Measurements from ENCODE around the gene CFAP100.

The CFAP100 gene

GRCh38 chr3:126390201-126390600 lies 4.5 kb upstream of the CFAP100 start:
- no peak overlapping the region for H3K9ac ChIP-seq (ENCODE audit: low read length in 5 of 5)
- no peak overlapping the region for H3K27ac ChIP-seq (ENCODE audit: low read depth, low read length)
- H3K9me3 ChIP-seq (ENCODE audit: control insufficient read depth in 5 of 5, low read length in 5 of 5) = no peaks in the 10 kb centered on the region
- no peak overlapping the region for H3K4me3 ChIP-seq (ENCODE audit: low read depth in 1 of 5, low read length in 5 of 5)
- H3K4me1 ChIP-seq (ENCODE audit: control insufficient read depth in 5 of 5, insufficient read depth in 5 of 5, low read length in 5 of 5) = peaks cover 2 to 30% (median 26%) of the 10 kb centered on the region in 5 donors
- peaks cover 0 to 5% (median 3%) of the 10 kb centered on the region in 5 donors for H3K27me3 ChIP-seq (ENCODE audit: control insufficient read depth in 5 of 5, insufficient read depth in 4 of 5, low read length in 5 of 5)
- H3K36me3 ChIP-seq (ENCODE audit: control insufficient read depth in 5 of 5, insufficient read depth in 5 of 5, low read length in 5 of 5) = no peaks in the 10 kb centered on the region

- Histone ChIP-seq H3K4me1 (ENCODE audit: control insufficient read depth in 5 of 5, insufficient read depth in 5 of 5, low read length in 5 of 5) (peaks cover 2 to 30% (median 26%) of the 10 kb centered on the region in 5 donors), H3K9ac (ENCODE audit: low read length in 5 of 5) (no peak overlapping the region), H3K27ac (ENCODE audit: low read depth, low read length) (no peak overlapping the region), H3K4me3 (ENCODE audit: low read depth in 1 of 5, low read length in 5 of 5) (no peak overlapping the region), H3K27me3 (ENCODE audit: control insufficient read depth in 5 of 5, insufficient read depth in 4 of 5, low read length in 5 of 5) (peaks cover 0 to 5% (median 3%) of the 10 kb centered on the region in 5 donors), H3K9me3 (ENCODE audit: control insufficient read depth in 5 of 5, low read length in 5 of 5) (no peaks in the 10 kb centered on the region), H3K36me3 (ENCODE audit: control insufficient read depth in 5 of 5, insufficient read depth in 5 of 5, low read length in 5 of 5) (no peaks in the 10 kb centered on the region)
Observed at GRCh38 chr3:126390751-126391150, 4.0 kb upstream of the CFAP100 start.

- Histone ChIP-seq H3K36me3 (ENCODE audit: control insufficient read depth in 5 of 5, insufficient read depth in 5 of 5, low read length in 5 of 5) (no peaks in the 10 kb centered on the region), H3K4me1 (ENCODE audit: control insufficient read depth in 5 of 5, insufficient read depth in 5 of 5, low read length in 5 of 5) (peaks cover 2 to 26% (median 22%) of the 10 kb centered on the region in 5 donors), H3K27me3 (ENCODE audit: control insufficient read depth in 5 of 5, insufficient read depth in 4 of 5, low read length in 5 of 5) (peaks cover 0 to 5% (median 3%) of the 10 kb centered on the region in 5 donors), H3K9me3 (ENCODE audit: control insufficient read depth in 5 of 5, low read length in 5 of 5) (no peaks in the 10 kb centered on the region), H3K4me3 (ENCODE audit: low read depth in 1 of 5, low read length in 5 of 5) (no peak overlapping the region), H3K9ac (ENCODE audit: low read length in 5 of 5) (no peak overlapping the region), H3K27ac (ENCODE audit: low read depth, low read length) (no peak overlapping the region)
Observed at GRCh38 chr3:126391631-126392030, 3.1 kb upstream of the CFAP100 start.

- no peaks in the 10 kb centered on the region for H3K9me3 ChIP-seq (ENCODE audit: control insufficient read depth in 5 of 5, low read length in 5 of 5)
- H3K27me3 ChIP-seq (ENCODE audit: control insufficient read depth in 5 of 5, insufficient read depth in 4 of 5, low read length in 5 of 5) = peaks cover 0 to 5% (median 3%) of the 10 kb centered on the region in 5 donors
- H3K4me3 ChIP-seq (ENCODE audit: low read depth in 1 of 5, low read length in 5 of 5) = no peak overlapping the region
- no peaks in the 10 kb centered on the region for H3K36me3 ChIP-seq (ENCODE audit: control insufficient read depth in 5 of 5, insufficient read depth in 5 of 5, low read length in 5 of 5)
- H3K27ac ChIP-seq (ENCODE audit: low read depth, low read length) = no peak overlapping the region
- peaks cover 2 to 23% (median 18%) of the 10 kb centered on the region in 5 donors for H3K4me1 ChIP-seq (ENCODE audit: control insufficient read depth in 5 of 5, insufficient read depth in 5 of 5, low read length in 5 of 5)
- H3K9ac ChIP-seq (ENCODE audit: low read length in 5 of 5) = no peak overlapping the region
Observed at GRCh38 chr3:126392246-126392645, 2.5 kb upstream of the CFAP100 start.

- Histone ChIP-seq H3K4me1 (ENCODE audit: control insufficient read depth in 5 of 5, insufficient read depth in 5 of 5, low read length in 5 of 5) (peaks cover 2 to 30% (median 24%) of the 10 kb centered on the region in 5 donors), H3K4me3 (ENCODE audit: low read depth in 1 of 5, low read length in 5 of 5) (no peak overlapping the region), H3K27me3 (ENCODE audit: control insufficient read depth in 5 of 5, insufficient read depth in 4 of 5, low read length in 5 of 5) (peaks cover 0 to 5% (median 3%) of the 10 kb centered on the region in 5 donors), H3K27ac (ENCODE audit: low read depth, low read length) (no peak overlapping the region), H3K9ac (ENCODE audit: low read length in 5 of 5) (no peak overlapping the region), H3K36me3 (ENCODE audit: control insufficient read depth in 5 of 5, insufficient read depth in 5 of 5, low read length in 5 of 5) (no peaks in the 10 kb centered on the region), H3K9me3 (ENCODE audit: control insufficient read depth in 5 of 5, low read length in 5 of 5) (peaks cover 0 to under 1% (median 0%) of the 10 kb centered on the region in 5 donors)
Observed at GRCh38 chr3:126393563-126393962, 1.1 kb upstream of the CFAP100 start.

GRCh38 chr3:126394977-126395321 lies 240 bp downstream of the CFAP100 start:
- Histone ChIP-seq H3K4me1 (ENCODE audit: control insufficient read depth in 5 of 5, insufficient read depth in 5 of 5, low read length in 5 of 5) (peaks cover 0 to 22% (median 15%) of the 10 kb centered on the region in 5 donors), H3K27me3 (ENCODE audit: control insufficient read depth in 5 of 5, insufficient read depth in 4 of 5, low read length in 5 of 5) (peaks cover 0 to 5% (median 3%) of the 10 kb centered on the region in 5 donors), H3K27ac (ENCODE audit: low read depth, low read length) (no peak overlapping the region), H3K4me3 (ENCODE audit: low read depth in 1 of 5, low read length in 5 of 5) (peak overlapping the region in 2 of 5 donors; percentile 17 to 47), H3K9me3 (ENCODE audit: control insufficient read depth in 5 of 5, low read length in 5 of 5) (peaks cover 0 to 7% (median 0%) of the 10 kb centered on the region in 5 donors), H3K9ac (ENCODE audit: low read length in 5 of 5) (no peak overlapping the region), H3K36me3 (ENCODE audit: control insufficient read depth in 5 of 5, insufficient read depth in 5 of 5, low read length in 5 of 5) (no peaks in the 10 kb centered on the region)

GRCh38 chr3:126395846-126396513 lies 1.3 kb downstream of the CFAP100 start:
- H3K36me3 ChIP-seq (ENCODE audit: control insufficient read depth in 5 of 5, insufficient read depth in 5 of 5, low read length in 5 of 5) = no peaks in the 10 kb centered on the region
- no peak overlapping the region for H3K27ac ChIP-seq (ENCODE audit: low read depth, low read length)
- H3K27me3 ChIP-seq (ENCODE audit: control insufficient read depth in 5 of 5, insufficient read depth in 4 of 5, low read length in 5 of 5) = peaks cover 0 to 5% (median 3%) of the 10 kb centered on the region in 5 donors
- H3K9me3 ChIP-seq (ENCODE audit: control insufficient read depth in 5 of 5, low read length in 5 of 5) = peaks cover 0 to 7% (median 0%) of the 10 kb centered on the region in 5 donors
- H3K9ac ChIP-seq (ENCODE audit: low read length in 5 of 5) = no peak overlapping the region
- no peak overlapping the region for H3K4me3 ChIP-seq (ENCODE audit: low read depth in 1 of 5, low read length in 5 of 5)
- H3K4me1 ChIP-seq (ENCODE audit: control insufficient read depth in 5 of 5, insufficient read depth in 5 of 5, low read length in 5 of 5) = peaks cover 0 to 22% (median 15%) of the 10 kb centered on the region in 5 donors

GRCh38 chr3:126396536-126396935 lies 1.8 kb downstream of the CFAP100 start:
- peaks cover 0 to 7% (median 0%) of the 10 kb centered on the region in 5 donors for H3K9me3 ChIP-seq (ENCODE audit: control insufficient read depth in 5 of 5, low read length in 5 of 5)
- H3K27me3 ChIP-seq (ENCODE audit: control insufficient read depth in 5 of 5, insufficient read depth in 4 of 5, low read length in 5 of 5) = peaks cover 0 to 6% (median 3%) of the 10 kb centered on the region in 5 donors
- no peak overlapping the region for H3K9ac ChIP-seq (ENCODE audit: low read length in 5 of 5)
- H3K4me1 ChIP-seq (ENCODE audit: control insufficient read depth in 5 of 5, insufficient read depth in 5 of 5, low read length in 5 of 5) = peaks cover 0 to 22% (median 15%) of the 10 kb centered on the region in 5 donors
- H3K36me3 ChIP-seq (ENCODE audit: control insufficient read depth in 5 of 5, insufficient read depth in 5 of 5, low read length in 5 of 5) = no peaks in the 10 kb centered on the region
- no peak overlapping the region for H3K4me3 ChIP-seq (ENCODE audit: low read depth in 1 of 5, low read length in 5 of 5)
- H3K27ac ChIP-seq (ENCODE audit: low read depth, low read length) = no peak overlapping the region

GRCh38 chr3:126397610-126398422 lies 3.1 kb downstream of the CFAP100 start:
- Histone ChIP-seq H3K36me3 (ENCODE audit: control insufficient read depth in 5 of 5, insufficient read depth in 5 of 5, low read length in 5 of 5) (no peaks in the 10 kb centered on the region), H3K27ac (ENCODE audit: low read depth, low read length) (no peak overlapping the region), H3K9me3 (ENCODE audit: control insufficient read depth in 5 of 5, low read length in 5 of 5) (peaks cover 0 to 7% (median 0%) of the 10 kb centered on the region in 5 donors), H3K9ac (ENCODE audit: low read length in 5 of 5) (no peak overlapping the region), H3K4me1 (ENCODE audit: control insufficient read depth in 5 of 5, insufficient read depth in 5 of 5, low read length in 5 of 5) (peaks cover 0 to 22% (median 15%) of the 10 kb centered on the region in 5 donors), H3K4me3 (ENCODE audit: low read depth in 1 of 5, low read length in 5 of 5) (no peak overlapping the region), H3K27me3 (ENCODE audit: control insufficient read depth in 5 of 5, insufficient read depth in 4 of 5, low read length in 5 of 5) (peaks cover 0 to 10% (median 3%) of the 10 kb centered on the region in 5 donors)
